Ishikawa (cell line): ENCODE results near the gene ASPG.

Experiments
- CEBPB ChIP-seq: IDR thresholded peaks from 2 replicates; pipeline ENCODE4 v1.6.1; 2012
- EGR1 ChIP-seq: IDR thresholded peaks from 2 replicates; pipeline ENCODE4 v1.6.1; 2012
- EP300 ChIP-seq: IDR thresholded peaks from 2 replicates; pipeline ENCODE4 v1.6.1; 2012; ENCODE audit warnings: borderline replicate concordance
- FOXM1 ChIP-seq: IDR thresholded peaks from 2 replicates; pipeline ENCODE4 v1.6.1; 2012; ENCODE audit warnings: low read depth, borderline replicate concordance
- RAD21 ChIP-seq: IDR thresholded peaks from 2 replicates; pipeline ENCODE4 v1.6.1; 2012; ENCODE audit warnings: low read depth
- TAF1 ChIP-seq: IDR thresholded peaks from 2 replicates; pipeline ENCODE4 v1.6.1; 2012; ENCODE audit warnings: low read depth, mild to moderate bottlenecking
- TEAD4 ChIP-seq: IDR thresholded peaks from 2 replicates; pipeline ENCODE4 v1.6.1; 2012
- YY1 ChIP-seq: IDR thresholded peaks from 2 replicates; pipeline ENCODE4 v1.6.1; 2012; ENCODE audit warnings: low read depth
- ZBTB7A ChIP-seq: IDR thresholded peaks from 2 replicates; pipeline ENCODE4 v1.6.1; 2012; ENCODE audit warnings: low read depth
- TF ChIP-seq, protein P1 (sequence below): IDR thresholded peaks from 2 replicates; pipeline ENCODE4 v1.6.1; 2012; ENCODE audit warnings: low read depth, mild to moderate bottlenecking
- TF ChIP-seq, protein P2 (sequence below): IDR thresholded peaks from 2 replicates; pipeline ENCODE4 v1.6.1; 2012

DNA sequence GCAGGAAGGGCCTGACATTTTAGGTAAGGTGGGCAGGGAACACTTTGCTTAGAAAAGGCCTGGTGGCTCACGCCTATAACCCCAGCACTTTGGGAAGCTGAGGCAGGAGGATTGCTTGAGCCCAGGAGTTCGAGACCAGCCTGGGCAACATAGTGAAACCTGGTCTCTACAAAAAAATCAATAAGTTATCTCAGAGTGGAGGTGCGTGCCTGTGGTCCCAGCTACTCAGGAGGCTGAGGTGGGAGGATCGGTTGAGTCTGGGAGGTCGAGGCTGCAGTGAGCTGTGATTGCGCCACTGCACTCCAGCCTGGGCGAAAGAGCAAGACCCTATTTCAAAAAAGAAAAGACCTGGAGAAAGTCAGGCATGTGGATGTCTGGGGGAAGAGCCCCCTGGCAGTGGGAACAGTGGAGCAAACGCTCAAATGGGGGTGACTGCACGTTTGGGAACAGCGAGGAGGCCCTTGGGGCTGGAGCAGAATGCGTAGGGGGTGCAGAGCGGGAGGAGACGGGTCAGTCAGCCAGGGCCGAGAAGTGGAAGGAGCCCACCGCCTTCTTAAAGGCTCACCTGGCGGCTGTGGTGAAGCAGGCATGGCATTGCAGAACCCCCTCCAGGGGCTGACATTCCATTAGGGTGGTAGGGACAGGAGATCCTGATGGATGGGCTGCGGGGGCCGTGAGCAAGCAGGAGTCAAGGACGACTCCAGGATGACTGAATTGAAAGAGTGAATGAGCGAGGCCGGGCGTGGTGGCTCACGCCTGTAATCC lies 46.6 kb downstream of the ASPG start:
- TF ChIP-seq EGR1, result no peak
- no peak for TF ChIP-seq ZBTB7A
- TF ChIP-seq, protein P1, sequence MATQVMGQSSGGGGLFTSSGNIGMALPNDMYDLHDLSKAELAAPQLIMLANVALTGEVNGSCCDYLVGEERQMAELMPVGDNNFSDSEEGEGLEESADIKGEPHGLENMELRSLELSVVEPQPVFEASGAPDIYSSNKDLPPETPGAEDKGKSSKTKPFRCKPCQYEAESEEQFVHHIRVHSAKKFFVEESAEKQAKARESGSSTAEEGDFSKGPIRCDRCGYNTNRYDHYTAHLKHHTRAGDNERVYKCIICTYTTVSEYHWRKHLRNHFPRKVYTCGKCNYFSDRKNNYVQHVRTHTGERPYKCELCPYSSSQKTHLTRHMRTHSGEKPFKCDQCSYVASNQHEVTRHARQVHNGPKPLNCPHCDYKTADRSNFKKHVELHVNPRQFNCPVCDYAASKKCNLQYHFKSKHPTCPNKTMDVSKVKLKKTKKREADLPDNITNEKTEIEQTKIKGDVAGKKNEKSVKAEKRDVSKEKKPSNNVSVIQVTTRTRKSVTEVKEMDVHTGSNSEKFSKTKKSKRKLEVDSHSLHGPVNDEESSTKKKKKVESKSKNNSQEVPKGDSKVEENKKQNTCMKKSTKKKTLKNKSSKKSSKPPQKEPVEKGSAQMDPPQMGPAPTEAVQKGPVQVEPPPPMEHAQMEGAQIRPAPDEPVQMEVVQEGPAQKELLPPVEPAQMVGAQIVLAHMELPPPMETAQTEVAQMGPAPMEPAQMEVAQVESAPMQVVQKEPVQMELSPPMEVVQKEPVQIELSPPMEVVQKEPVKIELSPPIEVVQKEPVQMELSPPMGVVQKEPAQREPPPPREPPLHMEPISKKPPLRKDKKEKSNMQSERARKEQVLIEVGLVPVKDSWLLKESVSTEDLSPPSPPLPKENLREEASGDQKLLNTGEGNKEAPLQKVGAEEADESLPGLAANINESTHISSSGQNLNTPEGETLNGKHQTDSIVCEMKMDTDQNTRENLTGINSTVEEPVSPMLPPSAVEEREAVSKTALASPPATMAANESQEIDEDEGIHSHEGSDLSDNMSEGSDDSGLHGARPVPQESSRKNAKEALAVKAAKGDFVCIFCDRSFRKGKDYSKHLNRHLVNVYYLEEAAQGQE, result no peak
- TF ChIP-seq RAD21, result no peak
- no peak for TF ChIP-seq CEBPB
- no peak for TF ChIP-seq YY1
- no peak for TF ChIP-seq TEAD4
- no peak for TF ChIP-seq TAF1
- TF ChIP-seq, protein P2, sequence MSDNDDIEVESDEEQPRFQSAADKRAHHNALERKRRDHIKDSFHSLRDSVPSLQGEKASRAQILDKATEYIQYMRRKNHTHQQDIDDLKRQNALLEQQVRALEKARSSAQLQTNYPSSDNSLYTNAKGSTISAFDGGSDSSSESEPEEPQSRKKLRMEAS, result no peak
- TF ChIP-seq FOXM1, result no peak
- TF ChIP-seq EP300, result no peak
